HepG2 (cell line): ENCODE data around the gene VAPA. TPM values are rescaled to one million over a fixed set of nuclear protein-coding genes. Genes with fewer than 3 reads are reported as not detected.
"Not testable (repeated sequence)": the region's sequence is repeated elsewhere in the genome, so short reads cannot be mapped to it uniquely, and the experiment has no call there.

Experiments used
- ATAC-seq: fragments of 200-7000 bp; cut with Tn5 transposase; 3 replicates; pipeline ENCODE4 v1.9.1; 2020; ENCODE audit warnings: mild to moderate bottlenecking, moderate library complexity
- BruUV-seq: library from RNA; stranded (reverse); fragments of 400-500 nt; replicated peaks from 2 replicates; lab custom pipeline; 2021; lab: Mats Ljungman, UMichigan
- CTCF ChIA-PET: fragments of 300-600 bp; formaldehyde crosslinking; extraction: SDS; loops from one replicate; lab custom pipeline; 2021; ENCODE audit warnings: low total read pairs, inconsistent platforms, low intra/inter-chr PET ratio; lab: Yijun Ruan, JAX
- POLR2A ChIA-PET: fragments of 350-600 bp; sonication (Branson Sonifier 250); formaldehyde crosslinking; loops from one replicate; lab custom pipeline; 2020; ENCODE audit warnings: antibody characterized with exemption, inconsistent platforms; lab: Yijun Ruan, JAX
- DNase-seq: peaks from one replicate; pipeline ENCODE4 v3.0.0-alpha.2; 2015; ENCODE audit warnings: low spot score
- FAIRE-seq: peaks from 3 replicates; lab custom pipeline; 2011; peaks lifted over from hg19 to GRCh38; lab: Jason Lieb, UNC
- H2AFZ ChIP-seq: one replicate; pipeline ENCODE4 v1.6.1; 2011; ENCODE audit warnings: low read length, inconsistent platforms
- H3K27ac ChIP-seq: fragments of 300-600 bp; 3 replicates; pipeline ENCODE4 v1.8.0; 2011; ENCODE audit warnings: mixed run types, mild to moderate bottlenecking, mixed read lengths, low read length, inconsistent platforms; ENCODE audit not compliant: insufficient read depth; ENCODE audit errors: extremely low read length
- H3K27me3 ChIP-seq, 2 experiments: fragments of 200-600 bp in 1 of 2; 2 replicates in 1 of 2; 3 replicates in 1 of 2; pipeline versions ENCODE4 v1.6.0 to v1.8.0; 2011; ENCODE audit warnings: low read length in 2 of 2, mild to moderate bottlenecking in 2 of 2, moderate library complexity in 2 of 2, inconsistent platforms in 1 of 2; ENCODE audit not compliant: insufficient read depth in 2 of 2, control insufficient read depth in 1 of 2
- H3K36me3 ChIP-seq, 2 experiments: fragments of 200-600 bp in 1 of 2; replicated peaks in 1 of 2; 2 replicates in 1 of 2; 3 replicates in 1 of 2; pipeline versions ENCODE4 v1.5.1 to v1.8.0; 2011; ENCODE audit warnings: low read length in 2 of 2, inconsistent platforms in 1 of 2; ENCODE audit not compliant: insufficient read depth in 2 of 2, control insufficient read depth in 1 of 2
- H3K4me1 ChIP-seq: 2 replicates; pipeline ENCODE4 v1.5.1; 2012; ENCODE audit warnings: low read length, inconsistent platforms; ENCODE audit not compliant: insufficient read depth
- H3K4me2 ChIP-seq: 2 replicates; pipeline ENCODE4 v1.6.0; 2011; ENCODE audit warnings: low read depth, low read length, inconsistent platforms
- H3K4me3 ChIP-seq, 3 experiments: fragments of 200-600 bp in 1 of 3; sonication (generic), shearing (Covaris generic) in 1 of 3; replicated peaks in 1 of 3; 2 replicates each; pipeline ENCODE4 v1.5.1; 2011 to 2016; ENCODE audit warnings: low read length in 3 of 3, inconsistent platforms in 2 of 3, low read depth in 2 of 3, mild to moderate bottlenecking in 2 of 3, control low read depth in 1 of 3, mixed read lengths in 1 of 3; ENCODE audit not compliant: insufficient read depth in 1 of 3
- H3K79me2 ChIP-seq: one replicate; pipeline ENCODE4 v1.6.1; 2011; ENCODE audit warnings: low read length, inconsistent platforms; ENCODE audit not compliant: insufficient read depth
- H3K9ac ChIP-seq: 2 replicates; pipeline ENCODE4 v1.6.0; 2011; ENCODE audit warnings: mild to moderate bottlenecking, low read depth, low read length, inconsistent platforms; ENCODE audit not compliant: insufficient read depth
- H3K9me3 ChIP-seq: 2 replicates; pipeline ENCODE4 v1.5.1; 2012; ENCODE audit warnings: mild to moderate bottlenecking, low read length
- H4K20me1 ChIP-seq: 2 replicates; pipeline ENCODE4 v1.6.0; 2011; ENCODE audit warnings: inconsistent platforms, mild to moderate bottlenecking, low read length, moderate library complexity; ENCODE audit not compliant: insufficient read depth
- MAFF ChIP-seq: IDR thresholded peaks from 2 replicates; pipeline ENCODE4 v1.6.1; 2011; ENCODE audit warnings: low read depth, low read length, improper control_type of control experiment
- MAFK ChIP-seq, 2 experiments: IDR thresholded peaks in 1 of 2; conservative IDR thresholded peaks in 1 of 2; 2 replicates each; pipeline ENCODE4 v1.6.1; 2011; ENCODE audit warnings: improper control_type of control experiment in 2 of 2, low read length in 2 of 2
- NFYB ChIP-seq: sonication (generic); formaldehyde crosslinking; IDR thresholded peaks from 2 replicates; pipeline ENCODE4 v1.4.0; 2020; ENCODE audit warnings: missing genetic modification reagents
- NFYC ChIP-seq: IDR thresholded peaks from 2 replicates; pipeline ENCODE4 v1.6.1; 2016; ENCODE audit warnings: missing genetic modification reagents, missing compliant biosample characterization
- WGBS: methylation state at CpG from one replicate; pipeline ENCODE4 v1.1.6; 2017; ENCODE audit warnings: low lambda C conversion rate; 5-methylcytosine and 5-hydroxymethylcytosine counted together
- in situ Hi-C: cut with HindIII; loops from 2 replicates; pipeline ENCODE4 v1.10.0; 2017; ENCODE audit warnings: low pct_unique_long_range_greater_than_20kb; ENCODE audit not compliant: extremely low pct_ligation_motif_present
- intact Hi-C: fragments of 100-400 bp; cut with micrococcal nuclease; formaldehyde crosslinking; loops from one replicate; pipeline ENCODE4 v1.10.0; 2022; ENCODE audit not compliant: unreplicated experiment
- polyA plus RNA-seq, 8 experiments: library from polyadenylated mRNA; depleted of rRNA in 3 of 8; stranded (reverse) in 7 of 8; unstranded in 1 of 8; fragments of >200 nt; fragmentation: Illumina TruSeq in 4 of 8; extraction: Trizol in 4 of 8; gene quantifications; 2 replicates each; pipeline versions ENCODE4 v1.2.1 to v1.2.3, GENCODE V29; 2011 to 2016; ENCODE audit warnings: low read depth in 4 of 8, missing spikeins in 1 of 8, mixed read lengths in 1 of 8; ENCODE audit not compliant: insufficient read depth in 1 of 8
- total RNA-seq, 5 experiments: library from RNA; depleted of rRNA; stranded (reverse); fragments of >200 nt; fragmentation: Illumina TruSeq; extraction: Trizol; gene quantifications; 2 replicates each; pipeline ENCODE4 v1.2.3, GENCODE V29; 2016; ENCODE audit warnings: low read depth in 1 of 5
- TF ChIP-seq, protein P1 (sequence below): sonication (generic); formaldehyde crosslinking; IDR thresholded peaks from 2 replicates; pipeline ENCODE4 v1.5.0; 2020; ENCODE audit warnings: missing genetic modification reagents

The VAPA gene
- total and polyA plus RNA-seq, 2 of the 13 experiments (the other 11 are each of a cell fraction or from before 2014, with no cell fraction given): 167 to 294 TPM

DNA sequence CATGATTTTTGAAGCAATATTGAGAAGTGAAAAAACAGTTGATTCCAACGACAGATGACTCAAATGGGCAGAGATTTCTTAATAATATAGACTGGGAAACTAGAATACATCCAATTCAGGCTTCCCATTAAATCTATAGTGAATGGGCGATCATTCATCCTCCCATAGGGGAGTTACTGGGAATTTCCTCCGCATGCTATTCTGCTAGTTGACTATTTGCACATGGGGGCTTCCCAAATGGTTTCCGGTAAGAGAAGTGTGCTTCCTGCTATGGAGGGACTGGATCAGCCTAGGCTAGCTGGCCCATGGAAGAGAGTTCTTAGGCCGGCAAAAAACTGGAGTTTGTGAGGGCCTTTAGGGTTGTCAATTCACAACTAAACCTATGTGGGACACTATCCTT lies 2.6 kb upstream of the VAPA start (continued):
- TF ChIP-seq, protein P1, sequence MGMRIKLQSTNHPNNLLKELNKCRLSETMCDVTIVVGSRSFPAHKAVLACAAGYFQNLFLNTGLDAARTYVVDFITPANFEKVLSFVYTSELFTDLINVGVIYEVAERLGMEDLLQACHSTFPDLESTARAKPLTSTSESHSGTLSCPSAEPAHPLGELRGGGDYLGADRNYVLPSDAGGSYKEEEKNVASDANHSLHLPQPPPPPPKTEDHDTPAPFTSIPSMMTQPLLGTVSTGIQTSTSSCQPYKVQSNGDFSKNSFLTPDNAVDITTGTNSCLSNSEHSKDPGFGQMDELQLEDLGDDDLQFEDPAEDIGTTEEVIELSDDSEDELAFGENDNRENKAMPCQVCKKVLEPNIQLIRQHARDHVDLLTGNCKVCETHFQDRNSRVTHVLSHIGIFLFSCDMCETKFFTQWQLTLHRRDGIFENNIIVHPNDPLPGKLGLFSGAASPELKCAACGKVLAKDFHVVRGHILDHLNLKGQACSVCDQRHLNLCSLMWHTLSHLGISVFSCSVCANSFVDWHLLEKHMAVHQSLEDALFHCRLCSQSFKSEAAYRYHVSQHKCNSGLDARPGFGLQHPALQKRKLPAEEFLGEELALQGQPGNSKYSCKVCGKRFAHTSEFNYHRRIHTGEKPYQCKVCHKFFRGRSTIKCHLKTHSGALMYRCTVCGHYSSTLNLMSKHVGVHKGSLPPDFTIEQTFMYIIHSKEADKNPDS (CRISPR knock-in tag): no peak

DNA sequence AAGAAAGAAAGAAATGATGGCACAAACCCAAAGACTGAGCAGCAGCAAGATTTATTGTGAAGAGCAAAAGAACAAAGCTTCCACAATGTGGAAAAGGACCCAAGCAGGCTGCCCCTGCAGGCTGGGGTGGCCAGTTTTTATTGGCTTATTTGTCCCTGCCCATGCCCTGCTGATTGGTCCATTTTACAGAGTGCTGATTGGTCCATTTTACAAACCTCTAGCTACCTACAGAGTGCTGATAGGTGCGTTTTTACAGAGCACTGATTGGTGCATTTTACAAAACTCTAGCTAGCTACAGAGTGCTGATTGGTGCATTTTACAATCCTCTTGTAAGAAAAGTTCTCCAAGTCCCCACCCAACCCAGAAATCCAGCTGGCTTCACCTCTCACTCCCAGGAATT lies 1.5 kb upstream of the VAPA start:
- CTCF ChIA-PET, FAIRE-seq, H3K9me3 ChIP-seq, H3K27me3 ChIP-seq, ATAC-seq, POLR2A ChIA-PET, DNase-seq, H3K4me3 ChIP-seq, BruUV-seq, H3K36me3 ChIP-seq, in situ Hi-C loops, H3K4me2 ChIP-seq, H3K27ac ChIP-seq, H3K9ac ChIP-seq: not testable (repeated sequence)
- Histone ChIP-seq H2AFZ (peak overlapping the region; percentile 6), H4K20me1 (peaks cover 26% of the 10 kb centered on the region), H3K4me1 (peaks cover 23% of the 10 kb centered on the region), H3K79me2 (peaks cover 31% of the 10 kb centered on the region)
- TF ChIP-seq MAFK (conservative IDR thresholded peaks at IDR 0.05 in 1 of 2, IDR thresholded peaks at IDR 0.05 in 1 of 2; ENCODE audit: low read length in 2 of 2) (peak; percentile 28 to 67; a peak in 3 of 4 replicates), NFYC (CRISPR knock-in tag) (peak; percentile 60), MAFF (peak; percentile 44; the same call in 1 of the 2 replicates), NFYB (CRISPR knock-in tag) (peak; percentile 64)
- intact Hi-C loops: loop anchor here (2.0 to 5.0 kb wide), 2 partner anchors 39 to 300 kb away; partner anchors contain the start of gene PPP4R1
- WGBS: 100% methylated on average over 1 of the region's 1 CpG
